K562 (cell line): ENCODE data around the gene TSPAN1. TPM values are rescaled to one million over a fixed set of nuclear protein-coding genes. Genes with fewer than 3 reads are reported as not detected.
A peak's percentile ranks its signal among the peaks of the same experiment; 100 is the strongest.

ENCODE experiments used
- ATAC-seq: fragments of 200-7000 bp; cut with Tn5 transposase; 3 replicates; pipeline ENCODE4 v1.9.1; 2020; ENCODE audit warnings: moderate library complexity
- BruUV-seq: library from RNA; stranded (reverse); fragments of 400-500 nt; replicated peaks from 2 replicates; lab custom pipeline; 2021; lab: Mats Ljungman, UMichigan
- CTCF ChIA-PET: fragments of 300-600 bp; formaldehyde crosslinking; extraction: SDS; loops from one replicate; lab custom pipeline; 2021; ENCODE audit warnings: low intra/inter-chr PET ratio; lab: Yijun Ruan, JAX
- POLR2A ChIA-PET: fragments of 300-600, 350-650 bp; sonication (Branson Sonifier 250); formaldehyde crosslinking; extraction: SDS; loops from one replicate; lab custom pipeline; 2021; ENCODE audit warnings: antibody characterized with exemption, inconsistent platforms; lab: Yijun Ruan, JAX
- DNase-seq, 4 experiments: peaks; one replicate each; pipeline versions ENCODE4 v3.0.0 to v3.0.0-alpha.2; 2011 to 2018; ENCODE audit warnings: low spot score in 3 of 4, mixed read lengths in 3 of 4; ENCODE audit errors: extremely low read depth in 1 of 4
- FAIRE-seq: peaks from 2 replicates; lab custom pipeline; 2011; peaks lifted over from hg19 to GRCh38; lab: Jason Lieb, UNC
- H2AFZ ChIP-seq: 2 replicates; pipeline ENCODE4 v1.6.0; 2011; ENCODE audit warnings: low read depth, low read length, control low read depth, inconsistent platforms
- H3K27ac ChIP-seq: fragments of 200-600 bp; 3 replicates; pipeline ENCODE4 v1.8.0; 2011; ENCODE audit warnings: low read depth, mild to moderate bottlenecking, control low read depth, inconsistent platforms, low read length, moderate library complexity, mixed read lengths; ENCODE audit errors: extremely low read depth
- H3K27me3 ChIP-seq, 2 experiments: fragments of 300-600 bp in 1 of 2; 2 replicates in 1 of 2; 3 replicates in 1 of 2; pipeline versions ENCODE4 v1.6.0 to v1.8.0; 2011; ENCODE audit warnings: inconsistent platforms in 2 of 2, low read length in 2 of 2, mild to moderate bottlenecking in 1 of 2, mixed read lengths in 1 of 2, moderate library complexity in 1 of 2; ENCODE audit not compliant: control insufficient read depth in 2 of 2, insufficient read depth in 2 of 2
- H3K36me3 ChIP-seq: fragments of 300-600 bp; 3 replicates; pipeline ENCODE4 v1.8.0; 2011; ENCODE audit warnings: mild to moderate bottlenecking, low read length, inconsistent platforms; ENCODE audit not compliant: control insufficient read depth, insufficient read depth
- H3K4me1 ChIP-seq, 2 experiments: fragments of 200-600 bp in 1 of 2; replicated peaks in 1 of 2; 2 replicates in 1 of 2; 3 replicates in 1 of 2; pipeline versions ENCODE4 v1.5.1 to v1.8.0; 2011; ENCODE audit warnings: inconsistent platforms in 2 of 2, low read length in 2 of 2, mild to moderate bottlenecking in 1 of 2, mixed read lengths in 1 of 2, moderate library complexity in 1 of 2; ENCODE audit not compliant: control insufficient read depth in 2 of 2, insufficient read depth in 2 of 2
- H3K4me2 ChIP-seq: 2 replicates; pipeline ENCODE4 v1.6.1; 2011; ENCODE audit warnings: low read length, control low read depth, inconsistent platforms, mixed read lengths; ENCODE audit not compliant: insufficient read depth
- H3K4me3 ChIP-seq: fragments of 200-600 bp; sonication (generic), shearing (Covaris generic); 2 replicates; pipeline ENCODE4 v1.5.1; 2016; ENCODE audit warnings: control low read depth, inconsistent platforms
- H3K79me2 ChIP-seq: fragments of 200-600 bp; 3 replicates; pipeline ENCODE4 v1.8.0; 2011; ENCODE audit warnings: low read length, inconsistent platforms; ENCODE audit not compliant: control insufficient read depth, insufficient read depth
- H3K9ac ChIP-seq, 2 experiments: 2 replicates each; pipeline versions ENCODE4 v1.6.0 to v1.6.1; 2011; ENCODE audit warnings: low read depth in 2 of 2, low read length in 2 of 2, control low read depth in 1 of 2, inconsistent platforms in 1 of 2, mild to moderate bottlenecking in 1 of 2, mixed read lengths in 1 of 2; ENCODE audit not compliant: insufficient read depth in 1 of 2
- H3K9me1 ChIP-seq: one replicate; pipeline ENCODE4 v1.6.0; 2011; ENCODE audit warnings: inconsistent platforms, mild to moderate bottlenecking, low read length, moderate library complexity; ENCODE audit not compliant: control insufficient read depth, insufficient read depth
- H3K9me3 ChIP-seq: replicated peaks from 2 replicates; pipeline ENCODE4 v1.5.1; 2011; ENCODE audit warnings: low read depth, low read length, inconsistent platforms; ENCODE audit not compliant: control insufficient read depth, insufficient read depth
- H4K20me1 ChIP-seq: replicated peaks from 2 replicates; pipeline ENCODE4 v1.6.1; 2011; ENCODE audit warnings: low read length, inconsistent platforms, mixed read lengths; ENCODE audit not compliant: control insufficient read depth, insufficient read depth
- C11orf30 ChIP-seq: fragments of 450-650 bp; IDR thresholded peaks from 2 replicates; pipeline ENCODE4 v1.6.1; 2016; ENCODE audit warnings: low read depth, mild to moderate bottlenecking
- E2F6 ChIP-seq, 2 experiments: IDR thresholded peaks; 2 replicates each; pipeline ENCODE4 v1.6.1; 2011; ENCODE audit warnings: borderline replicate concordance in 1 of 2, control low read depth in 1 of 2, low read depth in 1 of 2, low read length in 1 of 2, mild to moderate bottlenecking in 1 of 2, mixed read lengths in 1 of 2, moderate library complexity in 1 of 2; ENCODE audit not compliant: insufficient read depth in 1 of 2, insufficient read length in 1 of 2, poor library complexity in 1 of 2, severe bottlenecking in 1 of 2; ENCODE audit errors: extremely low read depth in 1 of 2
- HNRNPH1 ChIP-seq: fragments of 200-400 bp; formaldehyde crosslinking; optimal IDR thresholded peaks from 2 replicates; pipeline ENCODE3; 2017; ENCODE audit warnings: low read depth, mild to moderate bottlenecking, low read length, moderate library complexity
- JUND ChIP-seq, 2 experiments: IDR thresholded peaks; 2 replicates in 1 of 2; 3 replicates in 1 of 2; pipeline ENCODE4 v1.6.1; 2011; ENCODE audit warnings: borderline replicate concordance in 2 of 2, low read depth in 2 of 2, low read length in 2 of 2, improper control_type of control experiment in 1 of 2, missing biosample characterization in 1 of 2, missing genetic modification characterization in 1 of 2, missing genetic modification reagents in 1 of 2
- MAFF ChIP-seq: IDR thresholded peaks from 2 replicates; pipeline ENCODE4 v1.6.1; 2012; ENCODE audit warnings: low read length, improper control_type of control experiment
- MTF1 ChIP-seq: fragments of 250-450 bp; sonication (Bioruptor Pico); IDR thresholded peaks from 2 replicates; pipeline ENCODE4 v1.9.0; 2021; ENCODE audit warnings: moderate library complexity, mild to moderate bottlenecking, inconsistent platforms, borderline replicate concordance
- PCBP1 ChIP-seq: fragments of 200-400 bp; formaldehyde crosslinking; IDR thresholded peaks from 2 replicates; pipeline ENCODE4 v1.6.1; 2018; ENCODE audit warnings: mild to moderate bottlenecking, low read depth, low read length; ENCODE audit not compliant: poor library complexity, severe bottlenecking
- PRDM10 ChIP-seq: fragments of 450-650 bp; IDR thresholded peaks from 2 replicates; pipeline ENCODE4 v1.6.1; 2018; ENCODE audit not compliant: partially characterized antibody
- PREB ChIP-seq: sonication (generic); formaldehyde crosslinking; IDR thresholded peaks from 2 replicates; pipeline ENCODE4 v1.8.1; 2023; ENCODE audit warnings: mild to moderate bottlenecking, missing genetic modification reagents
- STAG1 ChIP-seq: sonication (generic); formaldehyde crosslinking; IDR thresholded peaks from 2 replicates; pipeline ENCODE4 v1.5.0; 2020; ENCODE audit warnings: missing genetic modification reagents, borderline replicate concordance
- TFE3 ChIP-seq: fragments of 450-650 bp; formaldehyde crosslinking; IDR thresholded peaks from 2 replicates; pipeline ENCODE4 v1.4.0; 2020; ENCODE audit warnings: mild to moderate bottlenecking, mixed read lengths
- ZNF316 ChIP-seq: fragments of 450-650 bp; IDR thresholded peaks from 2 replicates; pipeline ENCODE4 v1.6.1; 2016
- WGBS: fragments of 100-300 bp; shearing (Covaris generic); methylation state at CpG from one replicate; pipeline ENCODE4 v1.1.6; 2016; ENCODE audit warnings: low coverage, mixed read lengths; ENCODE audit not compliant: insufficient coverage; ENCODE audit errors: missing lambda C conversion rate; 5-methylcytosine and 5-hydroxymethylcytosine counted together
- in situ Hi-C: fragments of 300-500 bp; cut with MboI; formaldehyde crosslinking; loops from 4 replicates; pipeline ENCODE4 v1.15.0; 2018; ENCODE audit warnings: inconsistent platforms, mixed read lengths
- intact Hi-C: fragments of 100-400 bp; cut with micrococcal nuclease; formaldehyde crosslinking; loops from 2 replicates; pipeline ENCODE4 v1.14.2; 2022
- polyA plus RNA-seq, 8 experiments: library from polyadenylated mRNA; depleted of rRNA in 4 of 8; stranded (reverse) in 5 of 8; unstranded in 3 of 8; fragments of >200 nt; fragmentation: Nextera tagmentation in 2 of 8; fragmentation: Illumina TruSeq in 1 of 8; extraction: Ambion mirVana in 2 of 8; extraction: Trizol in 1 of 8; gene quantifications; 2 replicates each; pipeline versions ENCODE4 v1.2.1 to v1.2.3, GENCODE V29; 2011 to 2014; ENCODE audit warnings: inconsistent platforms in 1 of 8, missing spikeins in 1 of 8
- total RNA-seq, 7 experiments: library from RNA; depleted of rRNA in 6 of 7; stranded (reverse); fragments of >200 nt in 6 of 7; fragmentation: Illumina TruSeq in 2 of 7; extraction: Trizol in 2 of 7; gene quantifications; 2 replicates each; pipeline versions ENCODE4 v1.2.1 to v1.2.3, GENCODE V29; 2011 to 2021; ENCODE audit warnings: low replicate concordance in 1 of 7

The TSPAN1 gene
- total and polyA plus RNA-seq, 9 of the 15 experiments (the other 6 are each of a cell fraction or from before 2014, with no cell fraction given): 0.58 TPM; not detected in 8

GRCh38 chr1:46169811-46170454, 5.0 kb upstream of the TSPAN1 start:
- ChIA-PET CTCF (interaction anchor here (1.0 to 2.3 kb wide), 2 partner anchors 131 to 133 kb away, joined by 3 to 5 read pairs; no protein-coding TSS in a partner anchor), POLR2A (interaction anchor here (0.7 to 1.8 kb wide), 4 partner anchors 12 to 77 kb away, joined by 4 to 9 read pairs (median 4); no protein-coding TSS in a partner anchor)
- DNase-seq (no peak), FAIRE-seq (no peak), ATAC-seq (no peak)
- no peak overlapping the region for H3K4me2 ChIP-seq
- intact Hi-C loops: loop anchor here (10.0 kb wide), 1 partner anchor 285 kb away; no protein-coding TSS in a partner anchor
- no peaks in the 10 kb centered on the region for H3K9me3 ChIP-seq
- no peaks in the 10 kb centered on the region for H3K9me1 ChIP-seq
- H3K27me3 ChIP-seq: 0 out of 5 replicates have a peak, but pooled peaks cover 0 to 9% of the 10 kb centered on the region in 2 experiments
- H3K9ac ChIP-seq: no peak overlapping the region
- H4K20me1 ChIP-seq: no peaks in the 10 kb centered on the region
- no peaks in the 10 kb centered on the region for H3K79me2 ChIP-seq
- WGBS: 6% methylated on average over 3 of the region's 3 CpGs
- BruUV-seq: no TSS peak
- H3K4me1 ChIP-seq: peaks cover 20 to 41% of the 10 kb centered on the region in 2 experiments
- H3K4me3 ChIP-seq: no peak overlapping the region
- no peak overlapping the region for H2AFZ ChIP-seq
- no peak overlapping the region for H3K27ac ChIP-seq
- no peaks in the 10 kb centered on the region for H3K36me3 ChIP-seq
- in situ Hi-C loops: no loop called here
- TF ChIP-seq PREB (no peak), PRDM10 (peak; percentile 11), MAFF (peak; percentile 33), E2F6 (IDR thresholded peaks at IDR 0.05; ENCODE audit: borderline replicate concordance in 1 of 2, extremely low read depth in 1 of 2, insufficient read depth in 1 of 2, insufficient read length in 1 of 2, low read depth in 1 of 2, low read length in 1 of 2, poor library complexity in 1 of 2, severe bottlenecking in 1 of 2) (peak in 1 of 2 experiments; percentile 56), ZNF316 (peak; percentile 77), C11orf30 (peak; percentile 63), TFE3 (CRISPR knock-in tag) (no peak), MTF1 (no peak), HNRNPH1 (no peak), JUND (IDR thresholded peaks at IDR 0.05; ENCODE audit: borderline replicate concordance, low read depth, low read length) (no peak), JUND (tag; IDR thresholded peaks at IDR 0.05; ENCODE audit: borderline replicate concordance, low read depth, low read length) (no peak), STAG1 (CRISPR knock-in tag) (no peak), PCBP1 (no peak)
